Tibial nerve (tissue), 4 donors: ENCODE measurements around the gene ADAMTS2.

ENCODE experiments used
- EP300 ChIP-seq, 2 donors: sonication (generic); formaldehyde crosslinking; IDR thresholded peaks; one replicate each; pipeline ENCODE4 v1.6.1; 2017; ENCODE audit warnings: antibody characterized with exemption in 2 of 2, mild to moderate bottlenecking in 1 of 2
- POLR2A ChIP-seq, 2 donors: fragments of 450-650 bp; IDR thresholded peaks; one replicate each; pipeline ENCODE4 v1.6.1; 2017; ENCODE audit warnings: antibody characterized with exemption in 2 of 2, mild to moderate bottlenecking in 2 of 2, moderate library complexity in 2 of 2
- TF ChIP-seq, protein P1 (sequence below), 5 experiments: fragments of 200-600 bp in 3 of 5; fragments of 450-650 bp in 2 of 5; sonication (generic) in 3 of 5; IDR thresholded peaks; one replicate each; pipeline ENCODE4 v1.5.1; 2016 to 2019; ENCODE audit warnings: antibody characterized with exemption in 5 of 5, mild to moderate bottlenecking in 3 of 5, moderate library complexity in 2 of 5

DNA sequence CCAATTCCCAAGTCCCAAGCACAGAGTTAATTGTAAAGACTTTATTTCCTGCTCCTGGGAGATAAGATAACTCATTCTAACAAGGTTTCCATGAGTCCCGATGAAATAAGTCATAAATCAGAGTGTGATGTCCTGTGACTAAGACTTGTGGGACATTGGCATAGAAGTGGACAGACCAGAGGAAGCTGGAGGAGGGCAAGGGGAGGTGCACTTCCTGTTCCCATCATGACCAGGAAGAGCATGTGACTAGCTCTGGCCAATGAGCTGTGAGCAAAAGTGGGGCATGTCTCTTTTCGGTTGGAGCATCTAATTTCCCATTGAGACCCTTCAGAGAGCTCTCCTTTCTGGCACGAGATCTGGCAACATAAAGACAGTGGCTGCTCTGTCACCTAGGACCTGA is 184.7 kb downstream of the ADAMTS2 start:
- TF ChIP-seq, protein P1, sequence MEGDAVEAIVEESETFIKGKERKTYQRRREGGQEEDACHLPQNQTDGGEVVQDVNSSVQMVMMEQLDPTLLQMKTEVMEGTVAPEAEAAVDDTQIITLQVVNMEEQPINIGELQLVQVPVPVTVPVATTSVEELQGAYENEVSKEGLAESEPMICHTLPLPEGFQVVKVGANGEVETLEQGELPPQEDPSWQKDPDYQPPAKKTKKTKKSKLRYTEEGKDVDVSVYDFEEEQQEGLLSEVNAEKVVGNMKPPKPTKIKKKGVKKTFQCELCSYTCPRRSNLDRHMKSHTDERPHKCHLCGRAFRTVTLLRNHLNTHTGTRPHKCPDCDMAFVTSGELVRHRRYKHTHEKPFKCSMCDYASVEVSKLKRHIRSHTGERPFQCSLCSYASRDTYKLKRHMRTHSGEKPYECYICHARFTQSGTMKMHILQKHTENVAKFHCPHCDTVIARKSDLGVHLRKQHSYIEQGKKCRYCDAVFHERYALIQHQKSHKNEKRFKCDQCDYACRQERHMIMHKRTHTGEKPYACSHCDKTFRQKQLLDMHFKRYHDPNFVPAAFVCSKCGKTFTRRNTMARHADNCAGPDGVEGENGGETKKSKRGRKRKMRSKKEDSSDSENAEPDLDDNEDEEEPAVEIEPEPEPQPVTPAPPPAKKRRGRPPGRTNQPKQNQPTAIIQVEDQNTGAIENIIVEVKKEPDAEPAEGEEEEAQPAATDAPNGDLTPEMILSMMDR (IDR thresholded peaks at IDR 0.05), result no peak
- TF ChIP-seq POLR2A (IDR thresholded peaks at IDR 0.05), result no peak
- TF ChIP-seq EP300 (IDR thresholded peaks at IDR 0.05), result no peak
